Measurements from ENCODE around the gene PLCE1. TPM values are rescaled to one million over a fixed set of nuclear protein-coding genes. Genes with fewer than 3 reads are reported as not detected.
A peak's percentile ranks its signal among the peaks of the same experiment; 100 is the strongest.

PLCE1 gene
- total and polyA plus RNA-seq, 2 experiments from 2014 or later = 0.10 to 0.58 TPM

GRCh38 chr10:94041206-94041605 is 47.5 kb downstream of the PLCE1 start (continued):
- no peak for TF ChIP-seq REST (IDR thresholded peaks at IDR 0.05; ENCODE audit: unreplicated experiment)
- no peak for TF ChIP-seq CTCF (conservative IDR thresholded peaks at IDR 0.05; ENCODE audit: low read depth in 2 of 2)
- no peak for TF ChIP-seq POLR2AphosphoS5 (IDR thresholded peaks at IDR 0.05; ENCODE audit: low read depth)
- no peak for TF ChIP-seq JUNB (IDR thresholded peaks at IDR 0.05; ENCODE audit: unreplicated experiment)
- TF ChIP-seq EZH2 (IDR thresholded peaks at IDR 0.05; ENCODE audit: low read depth, unreplicated experiment) = no peak
- TF ChIP-seq ZNF114 (CRISPR knock-in tag; IDR thresholded peaks at IDR 0.05) = no peak
- TF ChIP-seq ZNF331 (CRISPR knock-in tag; IDR thresholded peaks at IDR 0.05; ENCODE audit: low read depth) = no peak

- H3K27ac Mint-ChIP-seq = no peak overlapping the region
- Histone ChIP-seq H3K4me2 (no peak overlapping the region), H3K9me2 (ENCODE audit: insufficient read depth) (no peaks in the 10 kb centered on the region), H3K4me1 (ENCODE audit: insufficient read depth) (0 out of 2 replicates have a peak, but pooled peaks cover 5% of the 10 kb centered on the region), H2AFZ (no peak overlapping the region), H3F3A (replicated peaks; ENCODE audit: low read depth) (no peaks in the 10 kb centered on the region), H3K27me3 (ENCODE audit: insufficient read depth) (no peaks in the 10 kb centered on the region), H3K79me2 (replicated peaks; ENCODE audit: insufficient read depth) (no peaks in the 10 kb centered on the region), H3K4me3 (no peak overlapping the region), H4K20me1 (replicated peaks; ENCODE audit: insufficient read depth) (no peaks in the 10 kb centered on the region), H3K27ac (ENCODE audit: low read depth) (no peak overlapping the region), H3K36me3 (ENCODE audit: insufficient read depth) (no peaks in the 10 kb centered on the region)
- ATAC-seq (peak; percentile 80), DNase-seq (ENCODE audit: low spot score) (peak; percentile 61)
- H3K36me3 Mint-ChIP-seq (ENCODE audit: low read depth) = no peaks in the 10 kb centered on the region
- H3K27me3 Mint-ChIP-seq (ENCODE audit: insufficient read depth, low read depth, poor library complexity) = no peaks in the 10 kb centered on the region
- peaks cover 9% of the 10 kb centered on the region; the same call in 2 of the 3 replicates for H3K4me1 Mint-ChIP-seq
- H3K9me3 Mint-ChIP-seq = no peaks in the 10 kb centered on the region
- H3K4me3 Mint-ChIP-seq = no peak overlapping the region
- peak; percentile 30 to 53; a peak in 3 of 4 replicates for TF ChIP-seq CTCF (conservative IDR thresholded peaks at IDR 0.05; ENCODE audit: low read depth in 2 of 2)
- no peak for TF ChIP-seq ZNF114 (CRISPR knock-in tag; IDR thresholded peaks at IDR 0.05)
- TF ChIP-seq ZNF462 (CRISPR knock-in tag; IDR thresholded peaks at IDR 0.05) = no peak
- TF ChIP-seq STAT1 (IDR thresholded peaks at IDR 0.05; ENCODE audit: unreplicated experiment) = no peak
These were observed 48.5 kb downstream of the PLCE1 start for GRCh38 chr10:94042001-94042833.
